OCI-M1 (cell line): ENCODE data around the gene ARPIN.
A peak's percentile ranks its signal among the peaks of the same experiment; 100 is the strongest.
"Not testable (repeated sequence)": the region's sequence is repeated elsewhere in the genome, so short reads cannot be mapped to it uniquely, and the experiment has no call there.

Experiments used
- DNase-seq: peaks from one replicate; lab custom pipeline; 2025; lab: John Stamatoyannopoulos, UW

Gene ARPIN

GRCh38 chr15:89910891-89911626, 1.7 kb downstream of the ARPIN start:
- no peak for DNase-seq

DNA sequence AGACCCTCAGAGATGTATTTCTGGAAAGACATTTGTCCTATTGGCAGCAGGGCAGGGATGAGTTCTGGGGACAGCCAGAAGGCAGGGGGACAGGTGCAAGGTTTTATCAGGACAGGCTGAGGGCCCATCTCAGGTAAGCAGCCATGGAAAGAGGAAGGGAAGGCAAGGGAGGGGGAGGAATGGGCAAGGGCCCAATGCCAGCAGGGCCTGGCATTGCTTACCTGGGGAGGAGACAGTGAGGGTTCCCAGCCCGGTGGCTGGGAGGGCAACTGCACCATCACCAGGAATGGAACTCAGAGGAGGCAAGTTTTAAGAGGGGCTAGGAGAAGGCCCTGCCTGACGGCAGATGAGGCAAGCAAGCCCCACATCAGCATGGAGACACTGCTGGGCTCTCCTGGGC, 3.1 kb downstream of the ARPIN start:
- no peak for DNase-seq

DNA sequence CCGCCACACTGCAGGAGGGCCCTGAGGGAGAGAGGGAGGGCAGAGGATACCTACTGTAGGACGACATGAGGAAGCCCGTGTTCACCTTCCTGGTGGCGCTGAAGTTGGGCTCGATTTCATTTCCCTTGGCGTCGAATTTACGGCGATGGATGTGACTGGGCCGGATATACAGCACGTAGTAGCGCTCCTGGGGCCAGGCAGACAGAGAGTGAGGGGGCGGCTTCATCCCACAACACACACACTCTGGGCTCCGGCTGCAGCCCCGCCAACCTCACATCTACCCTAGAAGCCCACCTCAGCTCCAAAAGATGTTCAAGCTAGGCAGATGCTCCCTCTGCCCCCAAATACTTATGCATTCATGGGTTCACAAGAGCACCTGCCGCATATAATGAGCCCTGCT, 4.5 kb downstream of the ARPIN start:
- no peak for DNase-seq

- no peak for DNase-seq
Observed at GRCh38 chr15:89907289-89907688, 5.5 kb downstream of the ARPIN start.

- no peak for DNase-seq
Observed at GRCh38 chr15:89905846-89906378, 6.8 kb downstream of the ARPIN start.

- DNase-seq, result no peak
Observed at GRCh38 chr15:89904519-89904918, 8.2 kb downstream of the ARPIN start.

GRCh38 chr15:89903858-89904130, 9.0 kb downstream of the ARPIN start:
- no peak for DNase-seq

DNA sequence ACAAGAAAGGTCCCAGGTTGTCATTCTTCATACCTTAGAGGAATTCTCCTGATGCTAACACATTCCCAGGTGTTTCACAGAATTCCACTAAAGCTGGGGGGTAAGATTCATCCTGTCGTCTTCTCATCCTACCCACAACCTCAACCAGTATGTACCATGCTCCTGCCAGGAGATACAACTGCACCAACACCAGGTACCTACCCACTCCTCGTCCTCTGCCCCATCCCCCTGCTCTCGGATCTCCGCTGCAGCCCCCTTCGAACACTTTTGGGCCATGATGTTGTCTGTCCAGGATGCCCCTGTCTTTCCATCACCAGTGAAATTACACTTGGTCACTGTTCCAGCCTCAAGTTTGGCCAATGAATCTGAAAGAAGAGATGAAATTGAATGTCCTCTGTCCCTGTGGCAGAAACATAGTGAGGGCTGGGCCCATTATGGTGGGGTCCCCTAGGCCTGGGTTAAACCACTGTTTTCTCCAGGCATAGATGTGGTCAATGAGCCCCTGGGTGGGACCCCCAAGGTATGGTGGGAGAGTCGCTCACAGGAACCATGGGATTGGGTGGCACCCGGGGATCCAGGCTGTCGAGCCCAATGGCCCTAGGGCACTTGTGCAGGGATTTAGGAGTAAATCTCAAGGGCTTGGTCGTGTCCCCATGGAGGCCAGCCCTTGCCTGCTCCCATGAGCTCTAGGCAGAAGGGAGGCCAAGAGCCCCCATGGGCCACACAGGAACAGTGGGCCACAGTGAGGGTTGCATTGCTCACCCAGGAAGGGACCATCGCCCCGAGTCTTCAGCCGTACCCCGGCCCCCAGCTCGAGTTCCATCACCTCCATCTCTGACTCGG, 9.5 kb downstream of the ARPIN start:
- DNase-seq, result no peak

DNA sequence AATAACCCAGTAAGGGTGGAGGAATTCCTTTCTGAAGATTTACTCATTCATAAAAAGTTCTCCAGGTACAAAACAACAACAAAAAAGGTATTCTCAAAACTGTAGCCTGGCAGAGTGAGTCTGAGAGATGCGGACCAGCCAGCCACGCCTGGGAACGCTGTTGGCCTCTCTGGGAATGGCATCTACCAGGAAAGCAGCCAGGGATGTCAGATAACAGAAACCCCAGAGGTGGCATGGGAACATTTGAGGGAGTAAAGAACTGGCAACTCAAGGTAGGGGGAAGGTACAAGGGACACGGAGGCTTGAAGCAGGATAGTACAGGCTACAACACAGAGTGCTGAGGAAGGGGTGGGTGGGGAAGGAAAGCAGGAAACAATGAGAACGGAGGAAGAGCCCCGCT, 11.9 kb downstream of the ARPIN start:
- DNase-seq, result no peak

DNA sequence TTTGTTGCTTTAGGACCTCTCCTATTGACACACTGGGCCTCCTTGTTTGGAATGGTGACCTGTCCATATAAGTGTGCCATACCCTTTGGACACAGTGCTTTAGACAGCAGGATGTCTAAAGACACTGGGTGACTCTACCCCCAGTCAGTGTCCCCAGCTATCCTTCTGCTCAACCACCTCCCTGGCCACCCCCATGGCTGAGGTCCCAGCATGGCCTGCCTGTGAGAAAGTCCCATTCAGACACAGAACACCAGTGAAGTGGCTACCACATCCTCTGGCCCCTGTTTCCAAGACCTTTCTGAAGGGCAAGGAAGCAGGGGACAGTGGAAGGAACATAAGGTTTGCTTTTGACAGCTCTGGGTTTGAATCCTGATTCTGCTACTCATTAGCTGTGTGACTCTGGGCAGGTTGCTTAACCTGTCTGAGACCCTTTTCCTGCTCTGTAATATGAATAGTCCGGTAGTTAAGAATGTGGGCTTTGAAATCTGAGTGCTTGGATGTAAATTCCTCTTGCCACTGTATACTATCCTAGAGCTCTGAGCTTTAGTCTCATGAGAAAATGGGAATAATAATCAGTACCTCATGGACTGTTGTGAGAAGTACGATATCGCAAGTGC, 12.7 kb downstream of the ARPIN start:
- DNase-seq, result no peak

- DNase-seq, result no peak
Observed at GRCh38 chr15:89899295-89899945, 13.3 kb downstream of the ARPIN start.

- DNase-seq, result peak; percentile 66
Observed at GRCh38 chr15:89898614-89899294, 14.0 kb downstream of the ARPIN start.

- no peak for DNase-seq
Observed at GRCh38 chr15:89898146-89898545, 14.6 kb downstream of the ARPIN start.

- DNase-seq, result peak; percentile 96
Observed at GRCh38 chr15:89893696-89894447, 18.9 kb downstream of the ARPIN start, which contains the start of gene AP3S2. Gene AP3S2 (minus strand): TSS chr15:89893994. CDS start chr15:89893949, 45 bp downstream.

GRCh38 chr15:89893027-89893426, 19.7 kb downstream of the ARPIN start:
- peak; percentile 5 for DNase-seq

GRCh38 chr15:89888214-89888804, 24.4 kb downstream of the ARPIN start:
- DNase-seq, result peak; percentile 54

GRCh38 chr15:89885611-89886010, 27.1 kb downstream of the ARPIN start:
- no peak for DNase-seq

DNA sequence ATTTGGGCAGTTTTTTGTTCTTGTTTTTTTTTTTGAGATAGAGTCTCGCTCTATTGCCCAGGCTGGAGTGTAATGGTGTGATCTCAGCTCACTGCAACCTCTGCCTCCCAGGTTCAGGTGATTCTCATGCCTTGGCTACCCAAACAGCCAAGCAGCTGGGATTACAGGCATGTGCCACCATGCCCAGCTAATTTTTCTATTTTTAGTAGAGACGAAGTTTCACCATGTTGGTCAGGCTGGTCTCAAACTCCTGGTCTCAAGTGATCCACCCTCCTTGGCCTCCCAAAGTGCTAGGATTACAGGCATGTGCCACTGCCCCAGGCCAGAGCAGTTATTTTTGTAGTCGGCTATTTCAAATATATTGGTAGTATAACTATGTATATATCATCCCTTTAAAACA, 27.6 kb downstream of the ARPIN start:
- not testable (repeated sequence) for DNase-seq

DNA sequence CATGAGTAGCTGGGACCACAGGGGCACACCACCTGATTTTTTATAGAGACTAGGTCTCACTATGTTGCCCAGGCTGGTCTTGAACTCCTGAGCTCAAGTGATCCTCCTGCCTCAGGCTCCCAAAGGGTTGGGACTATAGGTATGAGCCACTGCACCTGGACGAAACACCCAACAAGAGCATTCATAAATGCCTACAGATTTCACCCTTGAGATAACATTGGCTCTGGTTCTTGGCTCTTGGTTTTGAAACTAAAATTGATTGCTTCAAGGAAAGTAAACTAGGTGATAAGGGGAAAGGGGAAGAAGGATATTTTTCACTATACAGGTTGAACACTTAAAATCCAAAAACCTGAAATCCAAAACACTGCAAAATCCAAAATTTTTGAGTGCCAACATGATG, 29.2 kb downstream of the ARPIN start:
- DNase-seq, result no peak

- DNase-seq, result no peak
Observed at GRCh38 chr15:89880727-89881126, 32.0 kb downstream of the ARPIN start.

GRCh38 chr15:89878323-89878722, 34.4 kb downstream of the ARPIN start:
- no peak for DNase-seq
